Sigmoid colon (tissue), 7 donors: Measurements from ENCODE around the gene TP73. TPM values are rescaled to one million over a fixed set of nuclear protein-coding genes. Genes with fewer than 3 reads are reported as not detected.

Source experiments
- DNase-seq: peaks from one replicate; pipeline ENCODE4 v3.0.0-alpha.2; 2019
- H3K27ac ChIP-seq, 4 donors: fragments of 200-600 bp; sonication (generic); one replicate each; pipeline ENCODE4 v1.5.1; 2016 to 2019; ENCODE audit warnings: mild to moderate bottlenecking in 1 of 4
- H3K27me3 ChIP-seq, 3 donors: fragments of 200-600 bp; sonication (generic); one replicate each; pipeline ENCODE4 v1.5.1; 2019; ENCODE audit warnings: mild to moderate bottlenecking in 1 of 3
- H3K36me3 ChIP-seq, 4 donors: fragments of 200-600 bp; sonication (generic); one replicate each; pipeline ENCODE4 v1.5.1; 2016 to 2019
- H3K4me1 ChIP-seq, 4 donors: fragments of 200-600 bp; sonication (generic); one replicate each; pipeline ENCODE4 v1.5.1; 2017 to 2019
- H3K4me3 ChIP-seq, 4 donors: fragments of 200-600 bp; sonication (generic); one replicate each; pipeline ENCODE4 v1.5.1; 2017 to 2019; ENCODE audit warnings: mild to moderate bottlenecking in 2 of 4, moderate library complexity in 1 of 4
- H3K9me3 ChIP-seq, 4 donors: fragments of 200-600 bp in 3 of 4; sonication (generic) in 3 of 4; one replicate each; pipeline versions ENCODE4 v1.5.1 to v1.6.1; 2013 to 2019
- CTCF ChIP-seq, 4 experiments: fragments of 450-650 bp in 3 of 4; fragments of 200-600 bp in 1 of 4; IDR thresholded peaks; one replicate each; pipeline ENCODE4 v1.5.1; 2016 to 2019; ENCODE audit warnings: antibody characterized with exemption in 4 of 4, mild to moderate bottlenecking in 3 of 4, moderate library complexity in 2 of 4
- EP300 ChIP-seq, 4 donors: sonication (generic); formaldehyde crosslinking; IDR thresholded peaks; one replicate each; pipeline ENCODE4 v1.6.1; 2017; ENCODE audit warnings: antibody characterized with exemption in 4 of 4
- POLR2A ChIP-seq, 2 donors: fragments of 450-650 bp; IDR thresholded peaks; one replicate each; pipeline ENCODE4 v1.6.1; 2016; ENCODE audit warnings: antibody characterized with exemption in 2 of 2, mild to moderate bottlenecking in 2 of 2, moderate library complexity in 2 of 2
- POLR2AphosphoS5 ChIP-seq, 4 donors: sonication (generic); formaldehyde crosslinking; IDR thresholded peaks; one replicate each; pipeline ENCODE4 v1.6.1; 2017; ENCODE audit warnings: antibody characterized with exemption in 4 of 4
- WGBS, 2 donors: extraction: QIAGEN DNeasy Blood & Tissue Kit; methylation state at CpG; one replicate each; pipeline ENCODE4 v1.1.7; 2013; 5-methylcytosine and 5-hydroxymethylcytosine counted together
- intact Hi-C: fragments of 100-400 bp; cut with DNase I; formaldehyde crosslinking; loops from one replicate; pipeline ENCODE4 v1.15.1; 2023
- polyA plus RNA-seq, 3 donors: library from polyadenylated mRNA; stranded (reverse); fragments of 200-250 nt; gene quantifications; one replicate each; pipeline ENCODE4 v1.2.3, GENCODE V29; 2013
- total RNA-seq, 4 donors: library from RNA; depleted of rRNA; stranded (reverse); fragments of >200 nt; gene quantifications; one replicate each; pipeline ENCODE4 v1.1.0, GENCODE V29; 2016
- donor health status: healthy with polysubstance abuse.
- donor health status: Bipolar disorder and iron deficiency.
- donor health status: healthy.

TP73 gene
- total and polyA plus RNA-seq, 7 donors: 0.22 to 0.69 TPM; not detected in 5

DNA sequence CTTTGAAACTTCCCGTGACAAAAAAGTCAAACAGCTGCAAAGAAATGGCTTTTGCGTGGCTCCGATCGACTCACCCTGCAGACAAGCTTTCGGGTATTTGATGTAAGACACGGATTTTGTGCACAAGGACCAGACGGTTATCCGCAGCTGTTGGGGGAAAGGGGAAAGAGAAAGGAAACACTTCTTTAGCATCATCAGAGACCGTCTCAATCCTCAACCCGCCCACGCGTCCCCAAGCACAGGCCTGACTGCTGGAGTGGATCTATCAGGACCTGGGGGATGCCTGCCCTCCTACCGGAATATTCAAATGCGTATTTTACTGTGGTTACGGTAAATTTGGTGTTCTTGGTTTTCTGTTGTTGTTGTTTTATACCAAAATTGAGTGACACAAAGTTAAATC lies 13.6 kb upstream of the TP73 start:
- H3K4me3 ChIP-seq: no peak overlapping the region
- WGBS, 2 donors: 95 to 97% methylated on average over 15 of the region's 15 CpGs
- H3K27me3 ChIP-seq: no peaks in the 10 kb centered on the region
- no peak overlapping the region for H3K27ac ChIP-seq
- DNase-seq: no peak
- TF ChIP-seq CTCF (IDR thresholded peaks at IDR 0.05) (no peak), POLR2A (IDR thresholded peaks at IDR 0.05) (no peak), EP300 (IDR thresholded peaks at IDR 0.05) (no peak), POLR2AphosphoS5 (IDR thresholded peaks at IDR 0.05) (no peak)
- H3K4me1 ChIP-seq: no peaks in the 10 kb centered on the region
- intact Hi-C loops: no loop called here
- H3K36me3 ChIP-seq: peaks cover 28 to 80% (median 42%) of the 10 kb centered on the region in 4 donors
- no peaks in the 10 kb centered on the region for H3K9me3 ChIP-seq

GRCh38 chr1:3639397-3639911 lies 12.9 kb upstream of the TP73 start:
- Histone ChIP-seq H3K27ac (no peak overlapping the region), H3K4me1 (no peaks in the 10 kb centered on the region), H3K27me3 (no peaks in the 10 kb centered on the region), H3K9me3 (no peaks in the 10 kb centered on the region), H3K36me3 (peaks cover 20 to 75% (median 37%) of the 10 kb centered on the region in 4 donors), H3K4me3 (no peak overlapping the region)
- DNase-seq: no peak
- 96% methylated on average over 23 of the region's 23 CpGs for WGBS, 2 donors
- TF ChIP-seq POLR2AphosphoS5 (IDR thresholded peaks at IDR 0.05): no peak
- intact Hi-C loops: no loop called here

DNA sequence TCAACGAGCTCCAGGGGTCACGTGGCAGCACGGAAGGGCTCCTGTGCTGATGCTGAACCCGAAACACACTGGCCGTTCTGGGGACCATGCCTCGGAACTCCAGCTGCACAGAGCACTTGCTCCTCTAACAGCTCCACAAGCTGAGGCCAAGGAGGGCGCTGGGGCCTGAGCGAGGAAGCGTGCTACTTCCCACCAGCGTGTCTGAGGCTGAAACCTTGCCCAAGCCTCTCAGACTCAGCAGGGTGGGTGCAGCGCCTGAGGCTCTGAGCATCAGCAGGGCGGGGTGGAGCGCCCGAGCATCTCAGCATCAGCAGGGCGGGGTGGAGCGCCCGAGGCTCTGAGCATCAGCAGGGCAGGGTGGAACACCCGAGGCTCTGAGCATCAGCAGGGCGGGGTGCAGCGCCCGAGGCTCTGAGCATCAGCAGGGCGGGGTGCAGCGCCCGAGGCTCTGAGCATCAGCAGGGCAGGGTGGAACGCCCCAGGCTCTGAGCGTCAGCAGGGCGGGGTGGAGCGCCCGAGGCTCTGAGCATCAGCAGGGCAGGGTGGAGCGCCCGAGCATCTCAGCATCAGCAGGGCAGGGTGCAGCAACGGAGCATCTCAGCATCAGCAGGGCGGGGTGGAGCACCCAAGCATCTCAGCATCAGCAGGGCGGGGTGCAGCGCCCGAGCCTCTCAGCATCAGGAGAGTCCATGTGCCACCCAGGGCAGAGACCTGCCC lies 12.0 kb upstream of the TP73 start:
- DNase-seq: no peak

GRCh38 chr1:3641046-3641760 lies 11.1 kb upstream of the TP73 start:
- peaks cover 15 to 75% (median 27%) of the 10 kb centered on the region in 4 donors for H3K36me3 ChIP-seq
- no peaks in the 10 kb centered on the region for H3K4me1 ChIP-seq
- intact Hi-C loops: no loop called here
- no peak for TF ChIP-seq EP300 (IDR thresholded peaks at IDR 0.05)
- TF ChIP-seq CTCF (IDR thresholded peaks at IDR 0.05): no peak
- no peak for TF ChIP-seq POLR2A (IDR thresholded peaks at IDR 0.05)
- no peak for TF ChIP-seq POLR2AphosphoS5 (IDR thresholded peaks at IDR 0.05)
- no peaks in the 10 kb centered on the region for H3K9me3 ChIP-seq
- DNase-seq: no peak
- no peak overlapping the region for H3K27ac ChIP-seq
- WGBS, 2 donors: 95 to 96% methylated on average over 26 of the region's 26 CpGs
- H3K27me3 ChIP-seq: no peaks in the 10 kb centered on the region
- no peak overlapping the region for H3K4me3 ChIP-seq

More for the DNA sequence above, 12.0 kb upstream of the TP73 start:
- Histone ChIP-seq H3K4me3 (no peak overlapping the region), H3K27ac (no peak overlapping the region), H3K36me3 (peaks cover 15 to 75% (median 32%) of the 10 kb centered on the region in 4 donors), H3K27me3 (no peaks in the 10 kb centered on the region), H3K9me3 (no peaks in the 10 kb centered on the region), H3K4me1 (no peaks in the 10 kb centered on the region)
- 81 to 90% methylated on average over 36 of the region's 36 CpGs for WGBS, 2 donors
- intact Hi-C loops: no loop called here
- TF ChIP-seq POLR2AphosphoS5 (IDR thresholded peaks at IDR 0.05) (no peak), POLR2A (IDR thresholded peaks at IDR 0.05) (no peak), CTCF (IDR thresholded peaks at IDR 0.05) (no peak), EP300 (IDR thresholded peaks at IDR 0.05) (no peak)

GRCh38 chr1:3641816-3642215 lies 10.5 kb upstream of the TP73 start:
- Histone ChIP-seq H3K27me3 (no peaks in the 10 kb centered on the region), H3K4me1 (no peaks in the 10 kb centered on the region), H3K36me3 (peaks cover 10 to 75% (median 20%) of the 10 kb centered on the region in 4 donors), H3K27ac (no peak overlapping the region), H3K9me3 (no peaks in the 10 kb centered on the region), H3K4me3 (no peak overlapping the region)
- intact Hi-C loops: no loop called here
- WGBS, 2 donors: 96 to 97% methylated on average over 11 of the region's 11 CpGs
- DNase-seq: no peak
- TF ChIP-seq POLR2AphosphoS5 (IDR thresholded peaks at IDR 0.05): no peak
- no peak for TF ChIP-seq CTCF (IDR thresholded peaks at IDR 0.05)
- no peak for TF ChIP-seq POLR2A (IDR thresholded peaks at IDR 0.05)
- TF ChIP-seq EP300 (IDR thresholded peaks at IDR 0.05): no peak
